H9 (cell line): ENCODE data around the gene VTI1B. TPM values are rescaled to one million over a fixed set of nuclear protein-coding genes. Genes with fewer than 3 reads are reported as not detected.

Source experiments
- DNase-seq: peaks from one replicate; pipeline ENCODE4 v3.0.0-alpha.2; 2017
- H2AFZ ChIP-seq: one replicate; pipeline ENCODE4 v1.6.1; 2013; ENCODE audit warnings: mild to moderate bottlenecking, low read length, control low read depth, moderate library complexity
- H2AK5ac ChIP-seq: 2 replicates; pipeline ENCODE4 v1.6.1; 2013; ENCODE audit warnings: low read length, control low read depth, mixed read lengths; ENCODE audit not compliant: insufficient read length
- H2BK120ac ChIP-seq: one replicate; pipeline ENCODE4 v1.6.1; 2013; ENCODE audit warnings: low read depth, mild to moderate bottlenecking, low read length, control low read depth, inconsistent platforms; ENCODE audit not compliant: poor library complexity, severe bottlenecking
- H2BK12ac ChIP-seq: 2 replicates; pipeline ENCODE4 v1.6.1; 2013; ENCODE audit warnings: low read length, control low read depth, mixed read lengths, low read depth; ENCODE audit not compliant: insufficient read length
- H2BK15ac ChIP-seq: 2 replicates; pipeline ENCODE4 v1.6.1; 2013; ENCODE audit warnings: low read depth, low read length, control low read depth
- H2BK20ac ChIP-seq: one replicate; pipeline ENCODE4 v1.6.1; 2013; ENCODE audit warnings: low read depth, mild to moderate bottlenecking, low read length, control low read depth, inconsistent platforms; ENCODE audit not compliant: poor library complexity, severe bottlenecking
- H2BK5ac ChIP-seq: 2 replicates; pipeline ENCODE4 v1.6.1; 2013; ENCODE audit warnings: low read length, control low read depth, mixed read lengths; ENCODE audit not compliant: insufficient read length
- H3K14ac ChIP-seq: 2 replicates; pipeline ENCODE4 v1.6.1; 2013; ENCODE audit warnings: low read length, control low read depth; ENCODE audit not compliant: insufficient read depth
- H3K18ac ChIP-seq: 2 replicates; pipeline ENCODE4 v1.6.1; 2013; ENCODE audit warnings: low read depth, mild to moderate bottlenecking, mixed read lengths, low read length, control low read depth; ENCODE audit not compliant: insufficient read length
- H3K23ac ChIP-seq: 2 replicates; pipeline ENCODE4 v1.6.1; 2013; ENCODE audit warnings: low read length, control low read depth, mixed read lengths, low read depth; ENCODE audit not compliant: insufficient read length
- H3K23me2 ChIP-seq: 2 replicates; pipeline ENCODE4 v1.6.1; 2013; ENCODE audit warnings: low read depth, mild to moderate bottlenecking, mixed read lengths, low read length, control low read depth; ENCODE audit not compliant: insufficient read length, poor library complexity, severe bottlenecking
- H3K27ac ChIP-seq: 2 replicates; pipeline ENCODE4 v1.5.1; 2013; ENCODE audit warnings: low read length, control low read depth, mixed read lengths, low read depth; ENCODE audit not compliant: insufficient read length
- H3K27me3 ChIP-seq: 2 replicates; pipeline ENCODE4 v1.6.1; 2013; ENCODE audit warnings: low read length, control low read depth, inconsistent platforms; ENCODE audit not compliant: insufficient read depth
- H3K4ac ChIP-seq: 2 replicates; pipeline ENCODE4 v1.6.1; 2013; ENCODE audit warnings: low read depth, mild to moderate bottlenecking, control low read depth, inconsistent platforms, low read length, moderate library complexity
- H3K4me1 ChIP-seq: 2 replicates; pipeline ENCODE4 v1.6.1; 2013; ENCODE audit warnings: low read length, control low read depth, inconsistent platforms; ENCODE audit not compliant: insufficient read depth
- H3K4me2 ChIP-seq: 2 replicates; pipeline ENCODE4 v1.6.1; 2013; ENCODE audit warnings: low read length, control low read depth, mixed read lengths; ENCODE audit not compliant: insufficient read length, insufficient read depth
- H3K56ac ChIP-seq: 2 replicates; pipeline ENCODE4 v1.6.1; 2013; ENCODE audit warnings: low read depth, mild to moderate bottlenecking, mixed read lengths, low read length, control low read depth; ENCODE audit not compliant: insufficient read length
- H3K79me1 ChIP-seq: 2 replicates; pipeline ENCODE4 v1.6.1; 2013; ENCODE audit warnings: low read depth, mild to moderate bottlenecking, moderate library complexity, low read length, control low read depth, inconsistent platforms; ENCODE audit not compliant: insufficient read depth, poor library complexity, severe bottlenecking
- H3K79me2 ChIP-seq: 2 replicates; pipeline ENCODE4 v1.6.1; 2013; ENCODE audit warnings: low read length, control low read depth, inconsistent platforms; ENCODE audit not compliant: insufficient read depth
- H3K9ac ChIP-seq: 2 replicates; pipeline ENCODE4 v1.6.1; 2013; ENCODE audit warnings: low read length, control low read depth, mixed read lengths; ENCODE audit not compliant: insufficient read length; ENCODE audit errors: extremely low read depth
- H3K9me3 ChIP-seq: one replicate; pipeline ENCODE4 v1.6.1; 2013; ENCODE audit warnings: low read depth, low read length, inconsistent platforms; ENCODE audit not compliant: control insufficient read depth
- H3T11ph ChIP-seq: one replicate; pipeline ENCODE4 v1.6.1; 2013; ENCODE audit warnings: mild to moderate bottlenecking, low read length, control low read depth, inconsistent platforms
- H4K20me1 ChIP-seq: one replicate; pipeline ENCODE4 v1.6.1; 2013; ENCODE audit not compliant: control insufficient read depth, insufficient read length, insufficient read depth
- H4K5ac ChIP-seq: 2 replicates; pipeline ENCODE4 v1.6.1; 2013; ENCODE audit warnings: low read depth, mild to moderate bottlenecking, mixed read lengths, low read length, control low read depth; ENCODE audit not compliant: insufficient read length
- H4K8ac ChIP-seq: replicated peaks from 2 replicates; pipeline ENCODE4 v1.6.1; 2013; ENCODE audit warnings: low read length, control low read depth, mixed read lengths, low read depth; ENCODE audit not compliant: insufficient read length
- H4K91ac ChIP-seq: 2 replicates; pipeline ENCODE4 v1.6.1; 2013; ENCODE audit warnings: low read depth, mild to moderate bottlenecking, moderate library complexity, mixed read lengths, low read length, control low read depth; ENCODE audit not compliant: insufficient read length
- H3K27ac Mint-ChIP-seq, 3 experiments: 2 replicates in 2 of 3; 3 replicates in 1 of 3; pipeline ENCODE4 v1.8.0; 2020 to 2021; ENCODE audit warnings: mixed read lengths in 3 of 3, mild to moderate bottlenecking in 1 of 3, moderate library complexity in 1 of 3
- H3K27me3 Mint-ChIP-seq: 2 replicates; pipeline ENCODE4 v1.8.0; 2021; ENCODE audit warnings: low read depth, mild to moderate bottlenecking, moderate library complexity, mixed read lengths
- H3K36me3 Mint-ChIP-seq, 3 experiments: 2 replicates in 2 of 3; 3 replicates in 1 of 3; pipeline ENCODE4 v1.8.0; 2020 to 2021; ENCODE audit warnings: low read depth in 3 of 3, mixed read lengths in 3 of 3; ENCODE audit not compliant: insufficient read depth in 1 of 3
- H3K4me1 Mint-ChIP-seq, 2 experiments: 2 replicates each; pipeline ENCODE4 v1.8.0; 2020; ENCODE audit warnings: mixed read lengths in 2 of 2
- H3K4me3 Mint-ChIP-seq, 2 experiments: 2 replicates in 1 of 2; 3 replicates in 1 of 2; pipeline ENCODE4 v1.8.0; 2020 to 2021; ENCODE audit warnings: mild to moderate bottlenecking in 2 of 2, mixed read lengths in 2 of 2, moderate library complexity in 1 of 2
- H3K9me3 Mint-ChIP-seq, 2 experiments: 2 replicates in 1 of 2; 3 replicates in 1 of 2; pipeline ENCODE4 v1.8.0; 2020; ENCODE audit warnings: mild to moderate bottlenecking in 2 of 2, mixed read lengths in 2 of 2, moderate library complexity in 1 of 2
- WGBS: extraction: QIAGEN DNeasy Blood & Tissue Kit; methylation state at CpG from one replicate; pipeline ENCODE4 v1.1.7; 2013; ENCODE audit warnings: missing lambda C conversion rate, low lambda C conversion rate, mixed read lengths; ENCODE audit not compliant: insufficient read length; ENCODE audit errors: extremely low coverage; 5-methylcytosine and 5-hydroxymethylcytosine counted together
- total RNA-seq: library from RNA; stranded (reverse); gene quantifications from 2 replicates; pipeline ENCODE4 v1.2.1, GENCODE V29; 2021
- TF ChIP-seq, protein P1 (sequence below): fragments of 200-600 bp; sonication (generic); conservative IDR thresholded peaks from 3 replicates; pipeline ENCODE4 v1.8.0; 2021; ENCODE audit warnings: antibody characterized with exemption, mild to moderate bottlenecking

The VTI1B gene
- total RNA-seq, 1 experiment from 2014 or later: 118 TPM

- H2BK15ac ChIP-seq: no peak overlapping the region
- no peak overlapping the region for H3K23ac ChIP-seq
- H3K18ac ChIP-seq: no peak overlapping the region
- H2BK20ac ChIP-seq: no peak overlapping the region
- no peak overlapping the region for H3K56ac ChIP-seq
- H3K23me2 ChIP-seq: no peaks in the 10 kb centered on the region
- no peaks in the 10 kb centered on the region for H4K20me1 ChIP-seq
- TF ChIP-seq, protein P1, sequence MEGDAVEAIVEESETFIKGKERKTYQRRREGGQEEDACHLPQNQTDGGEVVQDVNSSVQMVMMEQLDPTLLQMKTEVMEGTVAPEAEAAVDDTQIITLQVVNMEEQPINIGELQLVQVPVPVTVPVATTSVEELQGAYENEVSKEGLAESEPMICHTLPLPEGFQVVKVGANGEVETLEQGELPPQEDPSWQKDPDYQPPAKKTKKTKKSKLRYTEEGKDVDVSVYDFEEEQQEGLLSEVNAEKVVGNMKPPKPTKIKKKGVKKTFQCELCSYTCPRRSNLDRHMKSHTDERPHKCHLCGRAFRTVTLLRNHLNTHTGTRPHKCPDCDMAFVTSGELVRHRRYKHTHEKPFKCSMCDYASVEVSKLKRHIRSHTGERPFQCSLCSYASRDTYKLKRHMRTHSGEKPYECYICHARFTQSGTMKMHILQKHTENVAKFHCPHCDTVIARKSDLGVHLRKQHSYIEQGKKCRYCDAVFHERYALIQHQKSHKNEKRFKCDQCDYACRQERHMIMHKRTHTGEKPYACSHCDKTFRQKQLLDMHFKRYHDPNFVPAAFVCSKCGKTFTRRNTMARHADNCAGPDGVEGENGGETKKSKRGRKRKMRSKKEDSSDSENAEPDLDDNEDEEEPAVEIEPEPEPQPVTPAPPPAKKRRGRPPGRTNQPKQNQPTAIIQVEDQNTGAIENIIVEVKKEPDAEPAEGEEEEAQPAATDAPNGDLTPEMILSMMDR: no peak
- no peaks in the 10 kb centered on the region; a peak in 1 of 5 replicates for H3K9me3 Mint-ChIP-seq
- no peak overlapping the region for H3K4me2 ChIP-seq
- no peak overlapping the region for H2AFZ ChIP-seq
- no peak overlapping the region for H3K27ac ChIP-seq
- no peaks in the 10 kb centered on the region for H3K36me3 Mint-ChIP-seq
- no peak overlapping the region for H4K5ac ChIP-seq
- no peak overlapping the region for H3K9ac ChIP-seq
- H3K4me1 ChIP-seq: no peaks in the 10 kb centered on the region; the same call in 1 of the 2 replicates
- no peak overlapping the region for H3K4ac ChIP-seq
- peaks cover 97% of the 10 kb centered on the region for H3K27me3 Mint-ChIP-seq
- H3K79me2 ChIP-seq: no peaks in the 10 kb centered on the region
- no peak overlapping the region for H4K91ac ChIP-seq
- no peak overlapping the region for H2AK5ac ChIP-seq
- H2BK12ac ChIP-seq: no peak overlapping the region
- H3K27me3 ChIP-seq: peaks cover 49% of the 10 kb centered on the region
- WGBS: no CpG with 5 or more reads among the region's 5 CpGs
- no peaks in the 10 kb centered on the region for H3K79me1 ChIP-seq
- no peaks in the 10 kb centered on the region for H3K9me3 ChIP-seq
- no peak overlapping the region for H3K27ac Mint-ChIP-seq
- no peak overlapping the region; a peak in 1 of 5 replicates for H3K4me3 Mint-ChIP-seq
- H3T11ph ChIP-seq: no peak overlapping the region
- DNase-seq: no peak
- H2BK120ac ChIP-seq: no peak overlapping the region
- no peak overlapping the region for H3K14ac ChIP-seq
- H3K4me1 Mint-ChIP-seq: peaks cover 15 to 27% of the 10 kb centered on the region in 2 experiments
- H2BK5ac ChIP-seq: no peak overlapping the region
- no peak overlapping the region for H4K8ac ChIP-seq
Observed at GRCh38 chr14:67607646-67608045, 66.8 kb downstream of the VTI1B start.
